Neural progenitor cell (in vitro differentiated cells): ENCODE data around the gene ZNF577.
A peak's percentile ranks its signal among the peaks of the same experiment; 100 is the strongest.

Experiments
- EZH2 ChIP-seq: fragments of 200-600 bp; sonication (generic); IDR thresholded peaks from 2 replicates; pipeline ENCODE4 v1.6.1; 2017; ENCODE audit warnings: antibody characterized with exemption, mild to moderate bottlenecking, moderate library complexity
- EZH2phosphoT487 ChIP-seq: fragments of 200-600 bp; sonication (generic); IDR thresholded peaks from 2 replicates; pipeline ENCODE4 v1.6.1; 2017; ENCODE audit warnings: antibody characterized with exemption
- TF ChIP-seq, protein P1 (sequence below): fragments of 200-600 bp; sonication (generic); IDR thresholded peaks from 2 replicates; pipeline ENCODE4 v1.5.1; 2017; ENCODE audit warnings: antibody characterized with exemption, mild to moderate bottlenecking

GRCh38 chr19:51926784-51927741 lies 39.3 kb upstream of the ZNF577 start, which contains the start of gene ZNF613:
- TF ChIP-seq, protein P1, sequence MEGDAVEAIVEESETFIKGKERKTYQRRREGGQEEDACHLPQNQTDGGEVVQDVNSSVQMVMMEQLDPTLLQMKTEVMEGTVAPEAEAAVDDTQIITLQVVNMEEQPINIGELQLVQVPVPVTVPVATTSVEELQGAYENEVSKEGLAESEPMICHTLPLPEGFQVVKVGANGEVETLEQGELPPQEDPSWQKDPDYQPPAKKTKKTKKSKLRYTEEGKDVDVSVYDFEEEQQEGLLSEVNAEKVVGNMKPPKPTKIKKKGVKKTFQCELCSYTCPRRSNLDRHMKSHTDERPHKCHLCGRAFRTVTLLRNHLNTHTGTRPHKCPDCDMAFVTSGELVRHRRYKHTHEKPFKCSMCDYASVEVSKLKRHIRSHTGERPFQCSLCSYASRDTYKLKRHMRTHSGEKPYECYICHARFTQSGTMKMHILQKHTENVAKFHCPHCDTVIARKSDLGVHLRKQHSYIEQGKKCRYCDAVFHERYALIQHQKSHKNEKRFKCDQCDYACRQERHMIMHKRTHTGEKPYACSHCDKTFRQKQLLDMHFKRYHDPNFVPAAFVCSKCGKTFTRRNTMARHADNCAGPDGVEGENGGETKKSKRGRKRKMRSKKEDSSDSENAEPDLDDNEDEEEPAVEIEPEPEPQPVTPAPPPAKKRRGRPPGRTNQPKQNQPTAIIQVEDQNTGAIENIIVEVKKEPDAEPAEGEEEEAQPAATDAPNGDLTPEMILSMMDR = peak; percentile 47
- TF ChIP-seq EZH2phosphoT487 (no peak), EZH2 (peak; percentile 21)
